GF-D8 (cell line): ENCODE measurements around the gene SYCP3.
"Not testable (repeated sequence)": the region's sequence is repeated elsewhere in the genome, so short reads cannot be mapped to it uniquely, and the experiment has no call there.

ENCODE experiments used
- DNase-seq: peaks from one replicate; lab custom pipeline; 2025; lab: John Stamatoyannopoulos, UW

Gene SYCP3

DNA sequence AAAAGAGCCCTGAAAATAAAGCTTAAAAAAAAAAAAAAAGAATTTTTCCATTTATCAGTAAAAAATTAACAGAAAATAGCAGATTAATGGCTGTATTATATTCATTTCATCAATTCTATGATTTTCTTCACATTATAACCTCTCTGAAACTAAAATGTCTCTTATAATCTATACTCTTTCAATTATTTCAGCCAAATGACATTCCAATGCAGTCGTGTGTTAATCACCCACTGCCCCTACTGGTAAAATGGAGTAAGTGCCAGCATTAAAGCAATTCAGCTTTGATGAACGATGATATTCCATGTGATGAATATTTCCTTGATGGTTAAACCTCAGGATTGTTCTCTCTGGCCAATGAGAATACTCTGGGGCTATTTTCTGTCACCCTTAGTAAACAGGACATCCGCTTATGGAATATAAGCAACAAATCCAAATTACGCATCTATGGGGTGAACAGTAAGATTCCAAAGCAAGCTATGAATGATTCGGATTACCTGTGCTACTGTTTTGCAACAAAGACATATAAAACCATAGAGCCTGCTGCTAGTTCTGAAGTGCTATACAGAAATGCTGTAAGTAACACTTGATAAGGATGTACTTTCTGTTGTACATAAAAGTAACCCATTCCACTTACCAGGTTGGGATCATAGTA, 20.3 kb upstream of the SYCP3 start:
- no peak for DNase-seq

DNA sequence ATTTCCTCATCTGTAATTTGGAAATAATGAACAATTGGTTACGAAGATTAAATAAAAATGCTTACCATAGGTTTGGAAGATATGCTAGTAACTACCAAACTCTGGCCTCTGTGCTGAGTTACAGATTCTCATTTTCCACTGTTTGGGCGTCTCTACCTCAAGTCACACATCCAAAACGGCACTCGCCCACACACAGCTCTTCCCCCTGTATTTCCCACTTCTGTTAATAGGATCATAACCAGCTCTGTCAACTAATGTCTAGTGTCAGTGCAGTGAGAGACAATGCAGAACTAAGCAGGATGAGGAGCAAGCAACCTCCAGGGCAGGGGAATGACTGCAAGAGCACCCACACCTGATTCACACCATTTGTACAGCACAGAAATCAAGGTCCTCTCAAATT, 10.9 kb upstream of the SYCP3 start:
- no peak for DNase-seq

DNA sequence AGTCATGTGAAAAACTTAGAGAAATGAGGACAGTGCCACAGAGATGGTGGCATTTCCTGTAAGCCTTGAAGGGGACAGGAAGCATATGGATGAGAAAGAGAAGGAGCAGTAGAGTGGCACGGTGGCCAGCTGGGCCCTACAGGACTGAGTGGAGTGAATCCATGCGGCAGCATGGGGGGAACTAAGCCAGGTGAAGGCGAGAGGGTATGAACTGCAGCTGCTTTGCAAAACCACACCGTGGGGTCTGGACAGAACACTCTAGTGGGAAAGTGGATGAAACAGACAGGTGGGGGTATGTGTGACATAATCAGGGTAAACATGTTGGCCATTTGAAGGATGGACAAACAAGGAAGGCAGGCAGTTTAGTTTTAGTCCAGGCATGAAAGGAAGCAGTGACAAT, 10.4 kb upstream of the SYCP3 start:
- DNase-seq: no peak

DNA sequence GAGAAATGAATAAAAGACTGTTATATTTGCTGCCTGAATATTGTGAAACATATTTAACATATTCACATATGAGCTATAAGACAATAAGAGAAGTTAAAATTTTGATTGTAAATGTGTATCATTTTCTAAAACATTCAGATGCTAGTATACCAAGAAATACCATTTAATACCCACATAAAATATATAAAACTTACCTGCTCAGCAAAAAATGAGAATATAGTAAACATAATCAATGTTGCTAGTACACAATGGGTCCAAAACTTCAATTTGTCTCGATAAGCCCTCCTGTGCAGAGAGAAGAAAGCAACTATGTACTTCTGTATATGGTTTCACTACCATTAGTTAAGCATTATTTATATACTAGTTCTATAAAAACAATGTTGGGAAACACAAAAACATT, 9.6 kb upstream of the SYCP3 start:
- no peak for DNase-seq

DNA sequence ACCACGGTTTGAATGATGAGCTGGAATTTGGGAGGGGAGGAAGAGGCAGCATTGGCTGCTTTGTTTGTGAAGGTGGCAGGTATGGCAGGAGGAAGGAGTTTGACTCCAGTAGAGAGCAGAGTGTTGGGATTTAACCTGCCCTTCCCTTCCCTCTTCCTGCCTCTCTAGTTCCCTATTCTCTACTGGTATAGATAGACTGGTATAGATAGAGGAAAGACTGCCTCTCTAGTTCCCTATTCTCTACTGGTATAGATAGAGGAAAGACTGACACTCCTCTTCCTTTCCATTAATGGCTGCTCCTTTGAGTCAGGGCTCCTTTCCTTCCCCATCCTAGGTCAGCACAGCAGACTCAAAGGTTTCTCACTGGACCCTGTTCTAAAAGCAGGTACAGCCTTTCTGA, 8.4 kb upstream of the SYCP3 start:
- no peak for DNase-seq

DNA sequence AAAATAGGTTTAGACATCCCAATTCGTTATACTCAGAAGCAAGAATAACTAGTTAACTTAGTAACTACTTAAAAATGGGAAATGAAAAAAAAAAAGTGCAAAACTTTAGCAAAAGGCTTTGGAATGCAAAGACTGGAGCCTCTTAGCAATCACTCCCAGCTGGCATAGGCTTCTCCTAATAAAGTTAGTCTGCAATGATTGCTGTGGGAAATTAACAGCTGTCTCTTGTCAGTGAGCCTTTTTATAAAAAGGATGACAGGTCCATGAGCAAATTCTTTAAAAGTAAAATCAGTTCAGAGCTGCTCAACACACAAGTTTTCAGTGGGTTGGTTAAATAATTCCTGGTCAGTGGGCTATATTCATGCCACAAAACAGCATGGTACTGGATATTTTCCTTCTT, 7.4 kb upstream of the SYCP3 start:
- DNase-seq: no peak

DNA sequence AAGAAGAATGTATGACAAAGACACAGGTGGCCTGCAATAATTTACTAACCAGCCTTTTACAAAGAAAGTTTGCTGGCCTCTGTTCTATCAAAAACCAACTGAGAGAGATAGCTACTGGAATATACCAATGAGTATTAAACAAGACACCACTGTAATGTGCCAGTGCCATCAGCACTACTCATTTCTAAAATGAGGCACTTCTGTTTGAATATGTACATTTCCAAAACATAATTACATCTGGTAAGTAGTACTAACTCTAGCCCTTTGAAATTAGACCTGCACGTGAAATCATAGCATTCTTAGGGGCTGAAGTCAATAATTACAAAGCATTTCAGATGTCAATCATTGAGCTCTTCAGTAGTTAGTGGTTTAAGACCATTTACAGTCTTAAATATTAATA, 6.9 kb upstream of the SYCP3 start:
- DNase-seq: no peak

DNA sequence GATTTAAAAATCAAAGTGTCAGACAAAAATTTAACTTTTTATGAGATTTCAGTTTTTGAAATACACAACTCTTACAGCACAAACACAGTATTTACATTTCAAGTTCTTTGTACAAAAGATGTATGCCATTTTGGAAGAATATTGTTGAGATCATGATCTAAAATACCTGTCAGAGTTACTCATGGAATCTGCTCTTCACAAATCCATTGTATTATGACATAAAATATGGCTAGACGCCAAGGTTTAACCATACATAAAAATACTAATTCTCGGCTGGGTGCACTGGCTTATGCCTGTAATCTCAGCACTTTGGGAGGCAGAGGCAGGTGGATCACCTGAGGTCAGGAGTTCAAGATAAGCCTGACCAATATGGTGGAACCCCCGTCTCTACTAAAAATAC, 6.2 kb upstream of the SYCP3 start:
- no peak for DNase-seq

DNA sequence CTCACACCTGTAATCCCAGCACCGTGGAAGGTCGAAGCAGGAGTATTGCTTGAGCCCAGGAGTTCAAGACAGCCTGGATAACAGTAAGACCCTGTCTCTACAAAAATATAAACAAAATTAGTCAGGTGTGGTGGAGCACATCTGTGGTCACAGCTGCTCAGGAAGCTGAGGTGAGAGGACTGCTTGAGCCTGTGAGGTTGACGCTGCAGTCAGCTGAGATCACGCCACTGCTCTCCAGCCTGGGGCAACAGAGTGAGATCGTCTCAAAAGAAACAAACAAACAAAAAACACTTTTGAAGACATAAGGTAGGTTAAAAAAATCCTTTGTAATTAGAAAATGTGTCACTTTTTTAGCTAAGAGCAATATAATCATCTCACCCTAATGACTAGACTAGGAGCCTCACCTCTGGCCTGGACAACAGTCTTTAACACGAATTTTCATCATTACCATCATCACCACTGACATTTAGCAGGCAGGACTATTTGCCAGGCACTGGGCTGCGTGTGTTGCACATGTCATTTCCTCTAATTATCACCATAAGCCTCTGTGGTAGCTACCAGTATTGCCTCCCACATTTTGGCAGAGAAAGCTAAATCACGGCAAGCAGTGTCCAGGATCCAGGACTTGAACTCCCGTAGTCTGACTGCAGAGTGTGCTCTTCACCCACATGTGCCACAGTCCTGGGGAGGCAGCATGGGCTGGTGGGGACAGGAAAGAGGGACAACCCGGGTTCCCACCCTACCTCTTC, 4.6 kb upstream of the SYCP3 start:
- no peak for DNase-seq

DNA sequence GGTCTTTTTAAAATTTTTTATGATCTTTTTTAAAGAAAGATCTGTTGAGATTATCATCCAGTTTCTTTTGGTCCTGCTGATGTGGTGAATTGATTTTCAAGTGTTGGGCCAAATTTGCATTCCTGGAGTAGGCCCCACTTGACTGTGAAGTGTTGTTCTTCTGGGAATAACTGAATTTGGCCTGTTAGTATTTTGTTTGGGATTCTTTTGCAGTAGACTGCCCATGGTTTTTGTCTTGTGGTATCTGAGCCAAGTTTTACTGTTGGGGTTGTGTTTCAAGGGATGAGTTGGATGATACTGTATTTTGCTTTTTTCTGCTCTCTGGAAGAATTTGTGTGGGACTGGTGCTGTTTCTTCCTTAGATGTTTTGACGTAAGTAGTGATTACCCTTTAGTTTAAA, 4.0 kb upstream of the SYCP3 start:
- no peak for DNase-seq

DNA sequence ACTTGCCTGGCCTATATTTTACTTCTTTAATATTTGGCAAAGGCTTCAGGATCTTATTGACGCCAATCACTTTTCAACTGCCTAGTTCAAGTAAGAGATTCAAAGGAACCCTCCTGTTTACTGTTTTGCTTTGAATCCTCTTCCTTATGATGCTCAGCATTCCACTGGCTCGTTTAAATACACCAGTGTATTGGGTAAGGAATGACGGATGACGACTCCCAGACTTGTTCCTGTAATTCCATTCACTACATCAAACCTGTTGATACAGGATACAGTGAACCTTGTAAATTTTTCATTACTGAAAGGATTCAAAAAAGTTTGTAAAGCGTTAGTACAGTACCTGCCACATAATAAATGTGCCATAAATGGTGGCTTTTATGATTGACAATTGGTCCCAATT, 1.7 kb upstream of the SYCP3 start:
- DNase-seq: no peak

DNA sequence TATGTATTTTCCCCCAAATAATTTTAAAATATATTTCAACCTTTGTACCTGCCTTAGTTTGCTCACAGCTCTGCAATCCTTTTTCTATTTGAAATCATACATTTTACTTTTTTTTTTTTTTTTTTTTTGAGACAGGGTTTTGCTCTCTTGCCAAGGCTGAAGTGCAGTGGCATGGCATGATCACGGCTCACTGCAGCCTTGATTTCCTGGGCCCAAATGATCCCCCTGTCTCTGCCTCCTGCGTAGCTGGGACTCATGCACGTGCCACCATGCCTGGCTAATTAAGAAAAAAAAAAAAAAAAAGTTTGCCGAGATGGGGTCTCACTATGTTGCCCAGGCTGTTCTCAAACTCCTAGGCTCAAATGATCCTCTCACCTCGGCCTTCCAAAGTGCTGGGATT, 1.3 kb upstream of the SYCP3 start:
- no peak for DNase-seq

DNA sequence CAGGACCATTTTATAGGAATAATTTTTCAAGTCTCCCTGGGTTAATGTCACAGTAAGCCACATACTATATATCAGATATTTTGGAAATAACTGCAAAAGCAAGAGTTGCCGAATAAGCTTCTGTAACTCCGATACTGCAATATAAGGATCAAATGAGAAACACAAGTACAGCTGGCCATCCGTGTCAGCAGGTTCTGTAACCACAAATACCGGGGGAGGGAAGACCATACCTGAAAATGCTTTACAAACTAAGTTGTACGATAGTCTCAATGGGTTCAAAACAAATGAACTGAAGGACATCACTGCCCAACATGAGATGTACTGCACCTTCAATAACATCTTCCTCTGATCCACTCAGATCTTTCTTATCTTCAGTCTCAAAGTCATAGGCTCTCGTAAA, 1.8 kb downstream of the SYCP3 start:
- DNase-seq: no peak

DNA sequence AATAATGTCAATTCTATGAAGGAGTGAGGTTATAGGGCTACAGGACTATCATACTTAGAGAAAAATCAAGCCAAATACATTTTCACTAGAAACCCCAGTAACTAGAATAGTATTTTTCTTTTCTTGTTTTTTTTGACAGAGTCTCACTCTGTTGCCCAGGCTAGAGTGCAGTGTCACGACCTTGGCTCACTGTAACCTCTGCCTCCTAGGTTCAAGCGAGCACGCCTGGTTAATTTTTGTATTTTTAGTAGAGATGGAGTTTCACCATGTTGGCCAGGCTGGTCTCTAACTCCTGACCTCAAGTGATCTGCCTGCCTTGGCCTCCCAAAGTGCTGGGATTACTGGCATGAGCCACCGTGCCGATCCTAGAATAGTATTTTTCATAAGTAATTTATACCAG, 4.8 kb downstream of the SYCP3 start:
- DNase-seq: not testable (repeated sequence)

DNA sequence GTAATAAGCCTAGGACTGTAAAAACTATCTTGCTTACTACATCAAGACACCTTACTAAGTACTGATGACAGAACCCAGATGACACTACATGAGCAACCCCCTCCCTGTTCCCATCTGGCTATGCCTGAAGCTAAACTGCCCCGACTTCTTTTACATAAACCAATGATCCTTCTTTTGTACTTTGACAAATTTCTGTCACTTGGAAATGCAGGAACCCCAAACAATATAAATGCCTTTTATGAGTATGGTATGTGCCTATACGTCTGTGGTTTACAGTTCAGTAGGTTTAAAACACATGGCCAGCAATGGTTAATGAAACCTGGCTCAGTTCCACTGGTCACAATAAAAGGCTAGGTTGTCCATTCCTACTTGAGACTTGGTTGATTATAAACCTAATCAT, 6.1 kb downstream of the SYCP3 start:
- no peak for DNase-seq

DNA sequence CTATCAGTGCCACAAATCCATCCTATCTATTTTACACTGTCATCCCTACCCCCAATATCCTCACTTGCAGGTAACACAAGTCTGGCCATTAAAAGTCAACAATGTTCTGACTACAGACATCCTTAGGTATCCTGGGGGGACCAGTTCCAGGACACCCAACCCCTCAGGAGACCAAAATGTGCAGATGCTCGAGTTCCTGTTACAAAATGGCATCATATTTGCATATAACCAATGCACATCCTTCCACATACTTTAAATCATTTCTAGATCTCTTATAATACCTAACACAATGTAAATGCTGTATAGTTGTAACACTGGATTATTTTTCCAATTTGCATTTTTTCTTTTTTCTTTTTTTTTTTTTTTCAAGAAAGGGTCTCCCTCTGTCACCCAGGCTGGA, 6.9 kb downstream of the SYCP3 start:
- no peak for DNase-seq

DNA sequence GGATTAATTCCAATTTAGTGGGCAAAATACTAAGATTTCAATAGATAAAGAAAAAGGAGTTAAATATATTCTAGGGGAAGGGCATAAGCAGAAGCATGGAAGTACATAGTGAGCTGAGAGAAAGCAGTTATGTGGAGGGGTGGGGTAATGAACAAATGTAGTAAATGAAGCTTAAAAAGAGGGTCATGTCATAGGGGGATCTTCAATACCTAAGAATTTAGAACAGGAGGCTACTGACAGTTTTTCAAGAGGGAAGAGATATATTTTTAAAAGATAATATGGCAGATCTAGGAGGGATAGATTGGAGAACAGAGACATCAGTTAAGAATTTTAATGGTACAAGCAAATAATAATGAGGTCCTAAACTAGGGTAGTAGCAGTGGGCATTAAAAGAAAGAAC, 9.4 kb downstream of the SYCP3 start:
- no peak for DNase-seq

DNA sequence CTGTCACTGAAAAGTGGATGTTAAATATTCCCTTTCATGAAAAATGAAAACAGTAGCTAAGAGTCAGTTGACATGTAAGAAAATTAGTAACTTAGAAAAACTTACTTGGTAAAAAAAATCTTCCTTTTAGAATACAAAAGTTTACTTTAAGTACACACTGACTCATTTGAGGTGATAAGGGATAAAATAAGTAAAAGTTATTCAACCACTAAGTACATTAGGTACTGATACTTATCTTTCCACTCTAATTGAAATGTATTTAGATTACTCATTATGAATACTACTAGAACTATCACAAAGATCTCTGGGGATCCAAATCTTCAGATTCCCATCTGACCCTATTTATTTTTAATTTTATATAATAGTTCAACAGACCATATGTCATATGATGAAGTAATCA, 12.2 kb downstream of the SYCP3 start:
- DNase-seq: no peak

DNA sequence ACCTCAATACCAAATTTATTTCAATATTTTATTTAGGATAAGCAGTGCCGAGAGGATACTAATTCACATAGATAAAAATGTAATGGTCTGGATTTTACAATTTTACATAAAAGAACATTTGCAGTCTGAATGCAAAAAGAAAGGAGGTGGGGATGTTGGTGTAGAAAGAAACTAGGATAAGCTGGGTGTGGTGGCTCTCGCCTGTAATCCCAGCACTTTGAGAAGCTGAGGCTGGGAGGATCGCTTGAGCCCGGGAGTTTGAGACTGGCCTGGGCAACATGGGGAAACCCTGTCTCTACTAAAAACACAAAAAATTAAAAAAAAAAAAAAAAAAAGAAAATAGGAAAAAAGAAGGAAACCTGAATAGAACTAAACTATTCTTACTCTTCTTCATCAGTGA, 16.9 kb downstream of the SYCP3 start:
- no peak for DNase-seq

DNA sequence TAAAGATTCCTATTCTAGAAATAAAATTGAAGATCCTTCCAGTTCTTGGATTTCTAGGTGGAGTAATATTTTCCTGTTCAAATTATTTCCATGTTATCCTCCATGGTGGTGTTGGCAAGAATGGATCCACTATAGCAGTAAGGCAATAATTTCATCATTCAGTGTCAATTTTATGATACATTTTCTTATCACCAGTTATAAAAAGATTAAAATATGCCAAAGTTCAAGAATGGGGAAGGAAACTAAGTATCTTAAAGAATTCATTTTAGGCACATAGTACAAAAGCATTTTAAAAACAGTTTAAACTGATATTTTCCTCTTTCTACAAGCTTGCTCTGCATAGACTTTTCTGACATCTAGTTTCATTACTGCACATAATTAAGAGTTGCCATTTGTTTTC, 19.1 kb downstream of the SYCP3 start:
- no peak for DNase-seq

DNA sequence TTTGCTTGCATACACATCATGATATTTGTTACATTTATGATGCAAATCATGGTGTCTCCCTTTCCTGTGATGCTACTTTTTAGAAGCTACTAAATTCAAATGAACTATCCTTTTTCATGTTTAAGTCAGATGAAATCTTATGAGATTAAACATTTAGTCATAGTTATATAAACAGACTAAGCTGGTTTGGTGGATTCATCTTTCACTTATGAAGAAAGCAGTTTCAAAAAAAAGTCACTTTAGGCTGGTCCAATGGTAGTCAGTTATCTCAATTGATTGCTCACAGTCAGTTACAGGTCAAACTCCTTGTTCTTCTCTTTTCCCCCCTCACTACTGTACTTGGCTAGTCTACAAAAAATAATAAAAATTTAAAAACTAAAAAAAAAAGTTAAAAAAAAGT, 19.7 kb downstream of the SYCP3 start:
- DNase-seq: no peak

DNA sequence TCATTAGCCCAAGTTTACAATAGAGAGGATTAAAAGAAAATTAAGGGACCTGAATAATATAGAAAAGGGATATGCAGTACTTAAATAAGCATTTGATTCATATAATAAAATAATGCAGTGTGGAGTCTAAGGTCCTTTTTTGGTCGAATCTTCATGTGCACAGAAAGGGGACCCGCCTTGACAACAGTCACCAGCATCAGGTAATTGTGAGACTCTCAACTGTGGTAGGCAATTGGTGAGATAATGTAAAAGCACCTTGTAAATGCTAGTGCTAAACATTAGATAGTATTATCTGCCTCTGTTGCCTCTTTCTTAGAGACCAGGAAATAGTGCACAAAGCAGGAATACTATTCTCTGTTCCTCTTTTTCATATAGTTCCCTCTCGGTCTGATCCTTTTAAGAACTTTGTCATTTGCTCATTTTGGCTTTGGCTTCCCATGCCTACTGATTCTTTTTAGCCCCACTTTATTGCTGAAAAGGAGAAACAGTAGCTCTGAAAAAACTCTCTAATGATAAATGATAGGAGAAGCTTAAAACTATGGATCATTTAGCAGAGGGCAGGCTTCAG, 24.3 kb downstream of the SYCP3 start:
- DNase-seq: no peak

DNA sequence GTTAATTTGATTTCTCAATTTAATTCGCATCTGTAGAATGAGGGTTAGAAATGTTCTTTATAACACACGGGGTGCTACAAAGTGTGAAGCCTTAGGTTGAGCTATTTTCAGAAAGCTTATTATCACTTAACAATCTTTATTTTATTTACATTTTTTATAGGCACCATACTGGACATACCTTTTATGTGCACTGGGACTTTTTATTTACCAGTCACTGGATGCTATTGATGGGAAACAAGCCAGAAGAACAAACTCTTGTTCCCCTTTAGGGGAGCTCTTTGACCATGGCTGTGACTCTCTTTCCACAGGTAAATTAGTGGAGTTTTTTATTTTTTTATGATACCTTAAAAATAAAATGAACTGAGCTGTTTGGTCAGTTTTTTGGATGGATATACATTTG, 25.3 kb downstream of the SYCP3 start:
- DNase-seq: no peak
